GM19455 (cell line): ENCODE data around the gene KPNA2.

Experiments used
- ATAC-seq: cut with Tn5 transposase; IDR thresholded peaks from one replicate; pipeline ENCODE4 v1.9.1; 2021; ENCODE audit not compliant: unreplicated experiment

The KPNA2 gene

DNA sequence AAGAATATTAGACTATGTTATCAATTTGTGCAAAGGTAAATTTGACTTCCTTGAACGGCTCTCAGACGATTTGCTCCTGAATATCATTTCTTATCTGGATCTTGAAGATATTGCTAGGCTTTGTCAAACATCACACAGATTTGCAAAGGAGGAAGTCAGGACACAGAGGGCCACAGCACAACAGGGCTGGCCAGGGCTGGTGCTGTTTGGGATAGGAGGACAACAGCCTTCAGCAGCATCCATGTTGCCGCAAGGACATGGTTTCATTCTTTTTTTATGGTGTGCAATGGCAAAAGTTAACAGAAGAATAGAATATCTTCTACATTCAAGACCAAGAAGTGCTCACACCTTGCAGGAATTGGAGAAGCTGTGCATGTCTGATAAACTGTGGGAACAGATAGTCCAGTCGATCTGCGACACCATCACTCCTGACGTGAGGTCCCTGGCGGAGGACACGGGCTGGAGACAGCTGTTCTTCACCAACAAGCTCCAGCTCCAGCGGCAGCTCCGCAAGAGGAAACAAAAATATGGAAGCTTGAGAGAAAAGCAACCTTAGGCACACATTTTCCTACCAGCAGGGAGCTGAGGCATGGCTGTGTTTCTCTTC is 59.8 kb downstream of the KPNA2 start:
- no peak for ATAC-seq

DNA sequence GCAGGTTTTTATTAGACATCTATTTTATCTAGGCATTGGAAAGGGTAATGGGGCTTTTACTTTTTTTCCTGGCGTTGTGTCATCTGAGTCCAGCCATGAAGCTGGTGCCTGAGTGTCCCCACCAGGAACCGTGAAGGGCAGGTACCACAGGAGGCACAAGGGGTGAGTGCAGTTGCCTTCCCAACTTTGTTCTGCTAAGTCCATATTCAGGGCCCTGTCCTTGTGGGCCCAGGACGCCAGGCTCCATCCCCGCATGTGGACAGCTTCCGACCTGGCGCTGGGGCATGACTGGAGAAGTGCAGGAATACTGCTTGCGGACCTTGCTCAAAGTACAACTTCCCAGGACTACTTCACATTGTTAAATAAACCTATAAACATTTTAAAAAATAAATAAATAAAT is 60.6 kb downstream of the KPNA2 start:
- ATAC-seq: no peak
